ENCODE measurements around the gene GALNT1. TPM values are rescaled to one million over a fixed set of nuclear protein-coding genes. Genes with fewer than 3 reads are reported as not detected.
A peak's percentile ranks its signal among the peaks of the same experiment; 100 is the strongest.

GALNT1 gene
- total RNA-seq, 4 donors from 2014 or later = 38.7 to 52.1 (median 46.8) TPM

GRCh38 chr18:35624146-35624545 is 42.6 kb downstream of the GALNT1 start:
- WGBS, 2 donors (ENCODE audit: low coverage in 1 of 2) = 91 to 100% methylated on average over 1 of the region's 1 CpG
- H3K9me3 ChIP-seq = no peaks in the 10 kb centered on the region
- no peak overlapping the region for H3K4me3 ChIP-seq
- ATAC-seq = no peak
- no peak overlapping the region for H3K27ac ChIP-seq
- peaks cover under 1 to 19% (median 9%) of the 10 kb centered on the region in 3 donors for H3K4me1 ChIP-seq
- H3K36me3 ChIP-seq = peaks cover 0 to 10% of the 10 kb centered on the region in 2 donors
- H3K27me3 ChIP-seq = no peaks in the 10 kb centered on the region
- TF ChIP-seq POLR2A (IDR thresholded peaks at IDR 0.05) = no peak
- no peak for TF ChIP-seq POLR2AphosphoS5 (IDR thresholded peaks at IDR 0.05)
- TF ChIP-seq EP300 (IDR thresholded peaks at IDR 0.05) = no peak
- no peak for TF ChIP-seq CTCF (IDR thresholded peaks at IDR 0.05)

- peaks cover 0 to 10% of the 10 kb centered on the region in 2 donors for H3K36me3 ChIP-seq
- peaks cover 0 to 8% (median 0%) of the 10 kb centered on the region in 3 donors for H3K4me1 ChIP-seq
- H3K4me3 ChIP-seq = no peak overlapping the region
- H3K27me3 ChIP-seq = no peaks in the 10 kb centered on the region
- TF ChIP-seq EP300 (IDR thresholded peaks at IDR 0.05) = no peak
- TF ChIP-seq POLR2AphosphoS5 (IDR thresholded peaks at IDR 0.05) = no peak
- TF ChIP-seq CTCF (IDR thresholded peaks at IDR 0.05) = no peak
- TF ChIP-seq POLR2A (IDR thresholded peaks at IDR 0.05) = no peak
- 92 to 93% methylated on average over 2 of the region's 2 CpGs for WGBS, 2 donors (ENCODE audit: low coverage in 1 of 2)
- no peak overlapping the region for H3K27ac ChIP-seq
- no peak for ATAC-seq
- no peaks in the 10 kb centered on the region for H3K9me3 ChIP-seq
These were observed 43.7 kb downstream of the GALNT1 start for GRCh38 chr18:35625232-35625631.

DNA sequence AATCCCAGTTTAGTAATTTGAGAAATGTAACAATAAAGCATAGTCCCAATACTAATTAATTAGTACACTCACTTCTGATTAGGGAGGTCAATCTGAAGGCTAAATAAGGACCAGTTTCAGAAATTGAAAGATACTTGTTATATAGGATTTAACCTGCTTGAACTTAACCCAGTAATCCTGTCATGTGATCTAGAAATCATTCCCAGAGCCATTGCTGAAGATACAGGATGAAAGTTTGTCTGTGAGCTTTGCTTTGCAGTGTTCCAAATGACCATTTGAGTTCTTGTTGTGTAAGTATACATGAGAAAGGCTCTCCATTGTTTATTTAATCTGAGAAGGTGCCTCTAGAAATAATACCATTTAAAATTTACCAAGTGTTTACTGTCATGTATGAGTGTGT is 52.2 kb downstream of the GALNT1 start:
- H3K27me3 ChIP-seq = no peaks in the 10 kb centered on the region
- no peak for ATAC-seq
- TF ChIP-seq EP300 (IDR thresholded peaks at IDR 0.05) = no peak
- no peak for TF ChIP-seq POLR2A (IDR thresholded peaks at IDR 0.05)
- no peak for TF ChIP-seq CTCF (IDR thresholded peaks at IDR 0.05)
- no peak for TF ChIP-seq POLR2AphosphoS5 (IDR thresholded peaks at IDR 0.05)
- H3K4me1 ChIP-seq = peaks cover 0 to 9% (median 7%) of the 10 kb centered on the region in 3 donors
- no peaks in the 10 kb centered on the region for H3K9me3 ChIP-seq
- H3K4me3 ChIP-seq = no peak overlapping the region
- H3K27ac ChIP-seq = peak overlapping the region in 1 of 4 donors; percentile 20
- no peaks in the 10 kb centered on the region for H3K36me3 ChIP-seq

- peak overlapping the region in 1 of 4 donors; percentile 20 for H3K27ac ChIP-seq
- no peak overlapping the region for H3K4me3 ChIP-seq
- 68 to 74% methylated on average over 5 of the region's 5 CpGs for WGBS, 2 donors (ENCODE audit: low coverage in 1 of 2)
- ATAC-seq = no peak
- no peak for TF ChIP-seq CTCF (IDR thresholded peaks at IDR 0.05)
- H3K9me3 ChIP-seq = no peaks in the 10 kb centered on the region
- no peaks in the 10 kb centered on the region for H3K27me3 ChIP-seq
- peaks cover 0 to 9% (median 7%) of the 10 kb centered on the region in 3 donors for H3K4me1 ChIP-seq
- no peaks in the 10 kb centered on the region for H3K36me3 ChIP-seq
These were observed 52.8 kb downstream of the GALNT1 start for GRCh38 chr18:35634323-35634722.

DNA sequence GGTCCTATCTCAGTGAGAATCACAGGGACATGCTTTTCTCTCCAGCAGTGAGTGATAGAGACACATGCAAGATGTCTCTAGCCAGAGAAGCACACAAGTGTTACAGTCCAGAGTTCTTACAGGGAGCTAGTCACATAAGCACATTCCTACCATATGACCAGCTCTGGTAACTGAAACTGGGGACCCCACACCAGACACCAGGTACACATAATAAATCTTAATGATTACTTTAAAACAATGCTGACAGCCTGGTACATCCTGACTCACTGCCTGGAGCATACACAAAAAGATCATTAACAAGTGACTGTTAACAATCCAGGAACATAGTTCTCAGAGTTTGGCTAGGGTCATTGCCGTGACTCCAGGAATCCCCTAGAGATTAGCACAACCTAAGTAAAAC is 53.6 kb downstream of the GALNT1 start:
- no peaks in the 10 kb centered on the region for H3K36me3 ChIP-seq

More for the DNA sequence above, 53.6 kb downstream of the GALNT1 start:
- Histone ChIP-seq H3K4me3 (no peak overlapping the region), H3K27ac (peak overlapping the region in 2 of 4 donors; percentile 20 to 31), H3K9me3 (no peaks in the 10 kb centered on the region), H3K4me1 (peaks cover 0 to 9% (median 7%) of the 10 kb centered on the region in 3 donors), H3K27me3 (no peaks in the 10 kb centered on the region)
- no peak for ATAC-seq
- TF ChIP-seq POLR2A (IDR thresholded peaks at IDR 0.05) = no peak
- TF ChIP-seq POLR2AphosphoS5 (IDR thresholded peaks at IDR 0.05) = peak; percentile 20
- WGBS, 2 donors (ENCODE audit: low coverage in 1 of 2) = 0 to 50% methylated on average over 1 of the region's 1 CpG

Data from gastroesophageal sphincter (tissue), 4 donors.